Uterus (tissue), 2 donors: ENCODE results near the gene DROSHA.

Source experiments
- POLR2A ChIP-seq, 2 donors: fragments of 450-650 bp; IDR thresholded peaks; one replicate each; pipeline ENCODE4 v1.6.1; 2016; ENCODE audit warnings: antibody characterized with exemption in 2 of 2, mild to moderate bottlenecking in 1 of 2, moderate library complexity in 1 of 2
- TF ChIP-seq, protein P1 (sequence below), 4 experiments: fragments of 200-600 bp in 2 of 4; fragments of 450-650 bp in 2 of 4; sonication (generic) in 2 of 4; IDR thresholded peaks; one replicate each; pipeline ENCODE4 v1.5.1; 2016 to 2019; ENCODE audit warnings: antibody characterized with exemption in 4 of 4, mild to moderate bottlenecking in 2 of 4, moderate library complexity in 1 of 4

- TF ChIP-seq POLR2A (IDR thresholded peaks at IDR 0.05), result no peak
- TF ChIP-seq, protein P1, sequence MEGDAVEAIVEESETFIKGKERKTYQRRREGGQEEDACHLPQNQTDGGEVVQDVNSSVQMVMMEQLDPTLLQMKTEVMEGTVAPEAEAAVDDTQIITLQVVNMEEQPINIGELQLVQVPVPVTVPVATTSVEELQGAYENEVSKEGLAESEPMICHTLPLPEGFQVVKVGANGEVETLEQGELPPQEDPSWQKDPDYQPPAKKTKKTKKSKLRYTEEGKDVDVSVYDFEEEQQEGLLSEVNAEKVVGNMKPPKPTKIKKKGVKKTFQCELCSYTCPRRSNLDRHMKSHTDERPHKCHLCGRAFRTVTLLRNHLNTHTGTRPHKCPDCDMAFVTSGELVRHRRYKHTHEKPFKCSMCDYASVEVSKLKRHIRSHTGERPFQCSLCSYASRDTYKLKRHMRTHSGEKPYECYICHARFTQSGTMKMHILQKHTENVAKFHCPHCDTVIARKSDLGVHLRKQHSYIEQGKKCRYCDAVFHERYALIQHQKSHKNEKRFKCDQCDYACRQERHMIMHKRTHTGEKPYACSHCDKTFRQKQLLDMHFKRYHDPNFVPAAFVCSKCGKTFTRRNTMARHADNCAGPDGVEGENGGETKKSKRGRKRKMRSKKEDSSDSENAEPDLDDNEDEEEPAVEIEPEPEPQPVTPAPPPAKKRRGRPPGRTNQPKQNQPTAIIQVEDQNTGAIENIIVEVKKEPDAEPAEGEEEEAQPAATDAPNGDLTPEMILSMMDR (IDR thresholded peaks at IDR 0.05), result no peak
Observed at GRCh38 chr5:31516802-31517201, 15.1 kb downstream of the DROSHA start.
